Measurements from ENCODE around the gene LMNB1.
"Not testable (repeated sequence)": the region's sequence is repeated elsewhere in the genome, so short reads cannot be mapped to it uniquely, and the experiment has no call there.

- TF ChIP-seq REST (IDR thresholded peaks at IDR 0.05; ENCODE audit: low read depth); CTCF (IDR thresholded peaks at IDR 0.05 in 2 of 3, conservative IDR thresholded peaks at IDR 0.05 in 1 of 3; ENCODE audit: borderline replicate concordance in 1 of 3, insufficient read depth in 1 of 3, low read depth in 2 of 3, low read length in 2 of 3); MAX (IDR thresholded peaks at IDR 0.05); YY1 (IDR thresholded peaks at IDR 0.05; ENCODE audit: extremely low read depth, insufficient replicate concordance, low read depth, low read length); POLR2AphosphoS5 (IDR thresholded peaks at IDR 0.05; ENCODE audit: low read depth, low read length); POLR2A (IDR thresholded peaks at IDR 0.05; ENCODE audit: borderline replicate concordance, extremely low read depth, insufficient read depth, insufficient read length); ATF3 (IDR thresholded peaks at IDR 0.05); ZFX (IDR thresholded peaks at IDR 0.05); ELF1 (IDR thresholded peaks at IDR 0.05; ENCODE audit: borderline replicate concordance, low read depth); EZH2phosphoT487 (IDR thresholded peaks at IDR 0.05; ENCODE audit: borderline replicate concordance); CEBPB (IDR thresholded peaks at IDR 0.05; ENCODE audit: low read depth); EZH2 (IDR thresholded peaks at IDR 0.05): not testable (repeated sequence)
Measured at GRCh38 chr5:126774595-126774994, 2.3 kb upstream of the LMNB1 start.
